ENCODE measurements around the gene RIC3.

The RIC3 gene

GRCh38 chr11:8086571-8086970 lies 82.3 kb downstream of the RIC3 start:
- no peaks in the 10 kb centered on the region for H3K36me3 ChIP-seq (replicated peaks; ENCODE audit: insufficient read depth, low read length)
- TF ChIP-seq EZH2 (optimal IDR thresholded peaks at IDR 0.05; ENCODE audit: low read depth, low read length) (no peak), EZH2phosphoT487 (IDR thresholded peaks at IDR 0.05; ENCODE audit: low read length) (no peak), CTCF (IDR thresholded peaks at IDR 0.05; ENCODE audit: low read length) (no peak)
- no peaks in the 10 kb centered on the region for H3K9me2 ChIP-seq (replicated peaks; ENCODE audit: insufficient read depth, low read length)
- H3K79me2 ChIP-seq (ENCODE audit: low read length) = no peaks in the 10 kb centered on the region
- H3F3A ChIP-seq (ENCODE audit: insufficient read depth, low read length) = no peaks in the 10 kb centered on the region
- no peak overlapping the region for H3K4me2 ChIP-seq (ENCODE audit: low read depth, low read length)
- H2AFZ ChIP-seq (ENCODE audit: low read length) = no peak overlapping the region
- H3K9ac ChIP-seq (ENCODE audit: low read length) = no peak overlapping the region
- H3K9me3 ChIP-seq (replicated peaks; ENCODE audit: insufficient read depth, low read length) = no peaks in the 10 kb centered on the region
- no peaks in the 10 kb centered on the region for H4K20me1 ChIP-seq (ENCODE audit: insufficient read depth, low read length)
- no peak overlapping the region for H3K27ac ChIP-seq (ENCODE audit: low read length)
- H3K4me1 ChIP-seq (ENCODE audit: low read length) = no peaks in the 10 kb centered on the region
- DNase-seq = no peak
- no peak overlapping the region for H3K4me3 ChIP-seq (ENCODE audit: low read length)
- H3K27me3 ChIP-seq (replicated peaks; ENCODE audit: insufficient read depth, low read length) = no peaks in the 10 kb centered on the region

- H3K4me3 ChIP-seq (ENCODE audit: low read length) = no peak overlapping the region
- H4K20me1 ChIP-seq (ENCODE audit: insufficient read depth, low read length) = no peaks in the 10 kb centered on the region
- no peak for DNase-seq
- TF ChIP-seq CTCF (IDR thresholded peaks at IDR 0.05; ENCODE audit: low read length) (no peak), EZH2 (optimal IDR thresholded peaks at IDR 0.05; ENCODE audit: low read depth, low read length) (no peak), EZH2phosphoT487 (IDR thresholded peaks at IDR 0.05; ENCODE audit: low read length) (no peak)
- no peaks in the 10 kb centered on the region for H3K9me3 ChIP-seq (replicated peaks; ENCODE audit: insufficient read depth, low read length)
- no peaks in the 10 kb centered on the region for H3K79me2 ChIP-seq (ENCODE audit: low read length)
- no peaks in the 10 kb centered on the region for H3K27me3 ChIP-seq (replicated peaks; ENCODE audit: insufficient read depth, low read length)
- no peaks in the 10 kb centered on the region for H3K36me3 ChIP-seq (replicated peaks; ENCODE audit: insufficient read depth, low read length)
- no peaks in the 10 kb centered on the region for H3K4me1 ChIP-seq (ENCODE audit: low read length)
- H3F3A ChIP-seq (ENCODE audit: insufficient read depth, low read length) = no peaks in the 10 kb centered on the region
- H3K9me2 ChIP-seq (replicated peaks; ENCODE audit: insufficient read depth, low read length) = no peaks in the 10 kb centered on the region
- no peak overlapping the region for H2AFZ ChIP-seq (ENCODE audit: low read length)
- no peak overlapping the region for H3K27ac ChIP-seq (ENCODE audit: low read length)
- H3K9ac ChIP-seq (ENCODE audit: low read length) = no peak overlapping the region
- no peak overlapping the region for H3K4me2 ChIP-seq (ENCODE audit: low read depth, low read length)
These were observed 82.8 kb downstream of the RIC3 start for GRCh38 chr11:8086001-8086479.

- Histone ChIP-seq H3K9ac (ENCODE audit: low read length) (no peak overlapping the region), H3K9me2 (replicated peaks; ENCODE audit: insufficient read depth, low read length) (no peaks in the 10 kb centered on the region), H3K36me3 (replicated peaks; ENCODE audit: insufficient read depth, low read length) (no peaks in the 10 kb centered on the region), H3K4me2 (ENCODE audit: low read depth, low read length) (no peak overlapping the region), H3K9me3 (replicated peaks; ENCODE audit: insufficient read depth, low read length) (no peaks in the 10 kb centered on the region), H3K27ac (ENCODE audit: low read length) (no peak overlapping the region), H3F3A (ENCODE audit: insufficient read depth, low read length) (no peaks in the 10 kb centered on the region), H3K27me3 (replicated peaks; ENCODE audit: insufficient read depth, low read length) (no peaks in the 10 kb centered on the region), H3K79me2 (ENCODE audit: low read length) (no peaks in the 10 kb centered on the region), H3K4me1 (ENCODE audit: low read length) (no peaks in the 10 kb centered on the region), H2AFZ (ENCODE audit: low read length) (no peak overlapping the region), H3K4me3 (ENCODE audit: low read length) (no peak overlapping the region), H4K20me1 (ENCODE audit: insufficient read depth, low read length) (no peaks in the 10 kb centered on the region)
- no peak for DNase-seq
- no peak for TF ChIP-seq EZH2phosphoT487 (IDR thresholded peaks at IDR 0.05; ENCODE audit: low read length)
- no peak for TF ChIP-seq EZH2 (optimal IDR thresholded peaks at IDR 0.05; ENCODE audit: low read depth, low read length)
- no peak for TF ChIP-seq CTCF (IDR thresholded peaks at IDR 0.05; ENCODE audit: low read length)
These were observed 83.7 kb downstream of the RIC3 start for GRCh38 chr11:8085011-8085645.

Data from MM.1S (cell line).